Astrocyte (in vitro differentiated cells and primary cell): Measurements from ENCODE around the gene TVP23A.

Experiments
- CTCF ChIP-seq: IDR thresholded peaks from 2 replicates; pipeline ENCODE4 v1.5.1; 2011; ENCODE audit warnings: low read depth, mild to moderate bottlenecking, inconsistent platforms, low read length, moderate library complexity; ENCODE audit not compliant: insufficient read depth
- EZH2 ChIP-seq: IDR thresholded peaks from 2 replicates; pipeline ENCODE4 v1.6.1; 2012; ENCODE audit warnings: mild to moderate bottlenecking, low read length, inconsistent platforms; ENCODE audit not compliant: insufficient read depth

- TF ChIP-seq CTCF = no peak
- TF ChIP-seq EZH2 = no peak
Observed at GRCh38 chr16:10740000-10740844, 78.4 kb downstream of the TVP23A start.
